HG02642 (cell line): Measurements from ENCODE around the gene EIF1AD.

Experiments used
- ATAC-seq: cut with Tn5 transposase; IDR thresholded peaks from one replicate; pipeline ENCODE4 v1.9.1; 2021; ENCODE audit warnings: mild to moderate bottlenecking; ENCODE audit not compliant: unreplicated experiment, poor library complexity

Gene EIF1AD

DNA sequence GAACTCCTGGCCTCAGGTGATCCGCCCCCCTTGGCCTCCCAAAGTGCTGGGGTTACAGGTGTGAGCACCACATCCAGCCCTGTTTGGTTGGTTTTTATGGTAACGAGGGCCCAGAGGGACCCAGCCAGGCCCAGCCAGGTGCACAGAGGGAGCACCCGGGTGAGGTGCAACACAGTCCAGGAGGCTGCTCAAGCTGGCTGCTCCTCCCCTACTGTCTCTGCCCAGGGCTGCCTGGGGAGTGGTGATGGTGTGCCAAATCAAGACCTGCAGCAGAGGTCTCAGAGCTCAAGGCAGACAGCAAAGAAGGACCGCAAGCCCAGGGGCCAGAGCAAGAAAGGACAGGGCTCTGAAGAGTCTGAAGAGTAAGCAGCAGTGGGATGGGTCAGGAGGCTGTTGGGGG lies 55.3 kb downstream of the EIF1AD start:
- ATAC-seq: no peak
